ENCODE measurements around the gene ELOVL1. TPM values are rescaled to one million over a fixed set of nuclear protein-coding genes. Genes with fewer than 3 reads are reported as not detected.
A peak's percentile ranks its signal among the peaks of the same experiment; 100 is the strongest.

ELOVL1 gene
- total and polyA plus RNA-seq, 2 of the 13 experiments (the other 11 are each of a cell fraction or from before 2014, with no cell fraction given), result 55.2 to 77.4 TPM

DNA sequence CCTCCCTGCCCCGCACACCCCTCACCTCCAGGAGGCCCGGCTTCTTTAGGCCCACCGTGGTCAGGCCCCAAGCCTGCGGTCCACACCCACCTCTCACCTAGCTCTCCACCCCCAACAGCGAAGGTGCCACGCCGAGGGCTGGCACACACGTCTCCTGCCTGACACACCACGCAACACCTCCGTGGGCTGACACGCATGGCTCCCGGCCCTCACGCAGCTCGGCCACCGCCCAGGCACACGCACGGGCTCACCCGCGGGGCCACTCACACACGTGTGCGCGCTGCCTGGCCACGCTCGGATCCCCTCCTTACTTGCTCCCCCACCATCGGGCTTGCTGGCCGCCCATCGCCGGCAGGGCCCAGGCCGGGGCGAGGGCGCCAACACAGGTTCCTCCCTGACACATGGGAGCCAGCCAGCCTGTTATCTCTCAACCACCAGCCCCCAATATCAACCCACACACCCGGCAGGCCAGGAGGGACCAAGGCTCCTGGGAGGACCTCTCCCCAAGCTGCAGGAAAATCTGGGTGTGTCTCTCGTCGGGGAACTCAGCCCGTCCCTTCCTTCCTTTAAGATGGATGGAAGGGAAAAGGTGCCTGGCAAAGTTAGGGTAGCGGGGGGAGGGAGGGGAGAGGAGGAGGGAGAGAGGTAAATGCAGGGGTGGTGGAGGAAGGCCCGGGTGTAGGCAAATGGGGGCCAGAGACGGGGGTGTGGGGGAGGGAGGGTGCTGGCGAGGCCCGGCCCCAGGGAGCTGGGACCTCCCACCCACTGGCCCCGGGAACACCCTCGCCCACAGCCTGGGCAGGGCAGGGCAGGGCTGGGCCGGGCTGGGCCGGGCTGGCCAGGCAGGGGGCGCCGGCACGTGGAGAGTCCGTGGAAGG, 546 bp downstream of the ELOVL1 start:
- no peaks in the 10 kb centered on the region for H4K20me1 ChIP-seq (ENCODE audit: insufficient read depth, low read length)
- ATAC-seq, result peak; percentile 63
- in situ Hi-C loops (cut with HindIII; ENCODE audit: extremely low pct_ligation_motif_present, low pct_unique_long_range_greater_than_20kb) (no loop called here), intact Hi-C loops (cut with micrococcal nuclease; ENCODE audit: unreplicated experiment) (no loop called here)
- H3K27me3 ChIP-seq (ENCODE audit: control insufficient read depth in 1 of 2, insufficient read depth in 2 of 2, low read length in 2 of 2), result no peaks in the 10 kb centered on the region
- WGBS (ENCODE audit: low lambda C conversion rate), result 0% methylated on average over 13 of the region's 48 CpGs
- H3K79me2 ChIP-seq (ENCODE audit: insufficient read depth, low read length), result peaks cover 13% of the 10 kb centered on the region
- DNase-seq (ENCODE audit: low spot score), result no peak
- H3K4me3 ChIP-seq (replicated peaks in 1 of 3; ENCODE audit: insufficient read depth in 1 of 3, low read depth in 2 of 3, low read length in 3 of 3), result peak overlapping the region; percentile 74 to 88 (median 79)
- H2AFZ ChIP-seq (ENCODE audit: low read length), result no peak overlapping the region
- FAIRE-seq, result no peak
- peaks cover 6 to 8% of the 10 kb centered on the region in 2 experiments; a peak in 4 of 5 replicates for H3K36me3 ChIP-seq (replicated peaks in 1 of 2; ENCODE audit: control insufficient read depth in 1 of 2, insufficient read depth in 2 of 2, low read length in 2 of 2)
- ChIA-PET CTCF (ENCODE audit: low intra/inter-chr PET ratio, low total read pairs) (no interaction called here), POLR2A (interaction anchor here (1.2 to 3.8 kb wide), 5 partner anchors 9 to 23 kb away, joined by 3 to 32 read pairs (median 21); partner anchors contain the start of genes CDC20, MED8 and SZT2)
- H3K4me2 ChIP-seq (ENCODE audit: low read depth, low read length), result peak overlapping the region; percentile 92
- peaks cover 60% of the 10 kb centered on the region for H3K4me1 ChIP-seq (ENCODE audit: insufficient read depth, low read length)
- no peaks in the 10 kb centered on the region for H3K9me3 ChIP-seq (ENCODE audit: low read length)
- TSS peak; percentile 58 for BruUV-seq (replicated peaks)
- H3K9ac ChIP-seq (ENCODE audit: insufficient read depth, low read depth, low read length), result peak overlapping the region; percentile 76
- peak overlapping the region; percentile 82 for H3K27ac ChIP-seq (ENCODE audit: extremely low read length, insufficient read depth, low read length)
- TF ChIP-seq ESRRA (CRISPR knock-in tag; IDR thresholded peaks at IDR 0.05; ENCODE audit: low read depth) (no peak), ZNF670 (CRISPR knock-in tag; IDR thresholded peaks at IDR 0.05; ENCODE audit: borderline replicate concordance) (0 out of 2 replicates have a peak, but pooled peaks have one; percentile 17), MZF1 (CRISPR knock-in tag; IDR thresholded peaks at IDR 0.05; ENCODE audit: borderline replicate concordance) (no peak), HNRNPL (IDR thresholded peaks at IDR 0.05; ENCODE audit: low read depth, low read length) (0 out of 2 replicates have a peak, but pooled peaks have one; percentile 32), MTA3 (CRISPR knock-in tag; IDR thresholded peaks at IDR 0.05) (no peak), ZNF207 (IDR thresholded peaks at IDR 0.05; ENCODE audit: borderline replicate concordance) (no peak), ZNF275 (CRISPR knock-in tag; IDR thresholded peaks at IDR 0.05; ENCODE audit: borderline replicate concordance) (no peak), PBX2 (CRISPR knock-in tag; IDR thresholded peaks at IDR 0.05) (no peak), FOXJ3 (CRISPR knock-in tag; IDR thresholded peaks at IDR 0.05; ENCODE audit: borderline replicate concordance) (no peak), MBNL3 (CRISPR knock-in tag; conservative IDR thresholded peaks at IDR 0.05) (no peak), HMG20A (CRISPR knock-in tag; IDR thresholded peaks at IDR 0.05; ENCODE audit: borderline replicate concordance) (no peak), WIZ (CRISPR knock-in tag; IDR thresholded peaks at IDR 0.05) (no peak), ZNF740 (CRISPR knock-in tag; IDR thresholded peaks at IDR 0.05) (peak; percentile 58; the same call in 1 of the 2 replicates), PTBP1 (IDR thresholded peaks at IDR 0.05; ENCODE audit: low read depth, low read length, poor library complexity, severe bottlenecking) (no peak), RELA (CRISPR knock-in tag; IDR thresholded peaks at IDR 0.05) (no peak)
- TF ChIP-seq, protein P1, sequence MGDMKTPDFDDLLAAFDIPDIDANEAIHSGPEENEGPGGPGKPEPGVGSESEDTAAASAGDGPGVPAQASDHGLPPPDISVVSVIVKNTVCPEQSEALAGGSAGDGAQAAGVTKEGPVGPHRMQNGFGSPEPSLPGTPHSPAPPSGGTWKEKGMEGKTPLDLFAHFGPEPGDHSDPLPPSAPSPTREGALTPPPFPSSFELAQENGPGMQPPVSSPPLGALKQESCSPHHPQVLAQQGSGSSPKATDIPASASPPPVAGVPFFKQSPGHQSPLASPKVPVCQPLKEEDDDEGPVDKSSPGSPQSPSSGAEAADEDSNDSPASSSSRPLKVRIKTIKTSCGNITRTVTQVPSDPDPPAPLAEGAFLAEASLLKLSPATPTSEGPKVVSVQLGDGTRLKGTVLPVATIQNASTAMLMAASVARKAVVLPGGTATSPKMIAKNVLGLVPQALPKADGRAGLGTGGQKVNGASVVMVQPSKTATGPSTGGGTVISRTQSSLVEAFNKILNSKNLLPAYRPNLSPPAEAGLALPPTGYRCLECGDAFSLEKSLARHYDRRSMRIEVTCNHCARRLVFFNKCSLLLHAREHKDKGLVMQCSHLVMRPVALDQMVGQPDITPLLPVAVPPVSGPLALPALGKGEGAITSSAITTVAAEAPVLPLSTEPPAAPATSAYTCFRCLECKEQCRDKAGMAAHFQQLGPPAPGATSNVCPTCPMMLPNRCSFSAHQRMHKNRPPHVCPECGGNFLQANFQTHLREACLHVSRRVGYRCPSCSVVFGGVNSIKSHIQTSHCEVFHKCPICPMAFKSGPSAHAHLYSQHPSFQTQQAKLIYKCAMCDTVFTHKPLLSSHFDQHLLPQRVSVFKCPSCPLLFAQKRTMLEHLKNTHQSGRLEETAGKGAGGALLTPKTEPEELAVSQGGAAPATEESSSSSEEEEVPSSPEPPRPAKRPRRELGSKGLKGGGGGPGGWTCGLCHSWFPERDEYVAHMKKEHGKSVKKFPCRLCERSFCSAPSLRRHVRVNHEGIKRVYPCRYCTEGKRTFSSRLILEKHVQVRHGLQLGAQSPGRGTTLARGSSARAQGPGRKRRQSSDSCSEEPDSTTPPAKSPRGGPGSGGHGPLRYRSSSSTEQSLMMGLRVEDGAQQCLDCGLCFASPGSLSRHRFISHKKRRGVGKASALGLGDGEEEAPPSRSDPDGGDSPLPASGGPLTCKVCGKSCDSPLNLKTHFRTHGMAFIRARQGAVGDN (CRISPR knock-in tag; IDR thresholded peaks at IDR 0.05), result peak; percentile 48; the same call in 1 of the 2 replicates
